ENCODE measurements around the gene SLC4A1AP. TPM values are rescaled to one million over a fixed set of nuclear protein-coding genes. Genes with fewer than 3 reads are reported as not detected.

Gene SLC4A1AP
- total RNA-seq, 1 experiment from 2014 or later: 35.1 TPM

DNA sequence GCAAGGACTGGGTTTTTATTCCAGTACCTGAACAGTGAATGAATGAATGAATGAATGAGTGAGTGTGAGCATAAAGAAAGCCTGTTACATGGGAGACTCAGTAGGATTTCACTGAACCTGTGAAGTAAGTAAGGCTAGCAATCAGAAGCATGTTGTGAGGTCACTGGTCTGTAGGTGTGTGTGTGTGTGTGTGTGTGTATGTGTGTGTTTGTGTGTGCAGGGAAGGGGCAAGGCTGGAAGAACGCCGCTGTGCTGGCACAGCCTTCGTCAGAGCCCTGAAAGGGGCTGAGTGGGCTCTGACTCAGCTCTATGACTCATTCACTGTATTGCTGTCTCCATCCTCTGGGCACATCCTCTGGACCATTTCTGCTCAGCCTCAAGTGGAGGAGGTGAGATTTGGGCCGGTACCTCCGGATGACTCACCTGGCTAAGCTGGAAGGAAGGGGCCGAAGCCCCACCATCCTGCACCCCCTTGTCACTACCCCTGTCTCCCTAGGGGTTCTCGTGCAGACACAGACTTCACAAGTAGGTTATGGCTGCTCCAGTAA is 56.4 kb downstream of the SLC4A1AP start:
- DNase-seq (ENCODE audit: low read depth): peak; percentile 97

DNA sequence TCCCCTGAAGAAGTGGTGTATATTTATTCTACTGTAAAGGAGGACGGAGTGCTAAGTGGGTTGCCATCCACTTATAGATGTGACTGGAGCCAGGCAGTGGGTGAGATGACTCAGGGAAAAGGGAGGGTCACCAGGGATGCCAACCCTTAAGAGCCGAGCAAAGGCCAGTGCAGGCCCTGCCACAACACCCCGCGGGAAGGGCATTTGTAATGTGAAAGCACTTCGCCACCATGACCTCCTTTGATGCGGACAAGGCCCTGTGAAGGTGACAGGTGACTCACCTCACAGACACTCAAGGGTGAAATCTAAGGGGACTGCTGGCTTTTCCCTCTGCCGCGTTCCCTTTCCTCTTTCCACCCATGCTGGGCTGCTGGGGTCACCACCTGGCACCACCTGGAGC is 57.6 kb downstream of the SLC4A1AP start:
- peak; percentile 92 for DNase-seq (ENCODE audit: low read depth)

- DNase-seq (ENCODE audit: low read depth): peak; percentile 44
Measured at GRCh38 chr2:27721884-27722485, 58.3 kb downstream of the SLC4A1AP start.

DNA sequence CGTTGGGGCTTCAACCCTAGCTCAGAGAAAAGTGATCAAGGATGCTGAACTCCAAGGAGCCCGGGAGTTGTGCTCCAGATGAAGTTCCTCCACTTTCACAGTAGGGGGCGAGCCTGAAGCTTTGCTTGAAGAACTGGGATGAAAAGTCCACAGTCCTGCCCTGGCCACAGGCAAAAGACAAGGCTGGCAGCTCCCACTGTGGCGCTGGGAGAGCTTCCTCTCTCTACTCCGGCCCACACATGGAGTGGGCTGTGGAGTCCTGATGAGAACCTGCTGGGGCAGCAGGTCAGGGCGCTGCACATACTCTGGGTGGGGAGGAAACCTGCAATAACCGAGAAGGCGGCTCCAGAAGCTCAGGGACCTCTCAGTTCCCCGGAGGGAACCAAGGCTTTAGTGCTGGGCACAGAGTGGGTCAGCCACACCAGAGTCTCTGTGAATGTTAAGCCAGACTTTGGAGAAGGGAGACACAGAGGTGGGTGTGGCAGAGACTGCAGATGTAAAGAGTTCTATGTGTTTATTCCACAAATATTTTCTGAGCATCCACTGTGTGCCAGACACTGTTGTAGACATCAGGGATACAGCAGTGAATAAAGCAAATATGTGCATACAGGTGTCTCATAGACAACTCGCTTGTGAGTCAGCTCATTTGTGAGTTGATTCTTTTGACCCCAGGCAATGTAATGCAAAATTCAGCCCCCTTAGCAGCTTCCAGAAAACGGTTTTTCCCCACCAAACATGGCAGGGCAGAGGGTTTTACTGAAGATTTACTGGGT is 59.9 kb downstream of the SLC4A1AP start:
- DNase-seq (ENCODE audit: low read depth): peak; percentile 72

DNA sequence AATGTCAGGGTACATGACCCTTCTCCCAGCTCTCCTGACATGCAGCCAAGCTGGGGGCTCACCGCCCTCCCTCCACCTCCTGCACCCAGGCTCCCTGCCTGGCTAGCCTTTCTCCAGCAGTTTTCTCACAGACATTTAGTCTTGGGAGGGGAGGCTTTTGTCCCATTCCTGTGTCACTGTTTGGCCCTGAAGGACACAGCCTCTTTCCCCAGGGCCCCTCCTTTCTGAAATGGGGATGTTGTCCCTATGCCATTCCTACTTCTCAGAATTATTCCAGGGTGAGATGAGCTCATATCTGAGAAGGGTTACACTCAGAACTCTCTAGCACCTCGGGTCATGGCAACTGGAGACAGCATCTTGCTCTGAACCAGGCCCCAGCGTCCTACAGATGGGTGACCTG is 60.5 kb downstream of the SLC4A1AP start:
- no peak for DNase-seq (ENCODE audit: low read depth)

GRCh38 chr2:27724905-27725701 is 61.4 kb downstream of the SLC4A1AP start:
- DNase-seq (ENCODE audit: low read depth): no peak

DNA sequence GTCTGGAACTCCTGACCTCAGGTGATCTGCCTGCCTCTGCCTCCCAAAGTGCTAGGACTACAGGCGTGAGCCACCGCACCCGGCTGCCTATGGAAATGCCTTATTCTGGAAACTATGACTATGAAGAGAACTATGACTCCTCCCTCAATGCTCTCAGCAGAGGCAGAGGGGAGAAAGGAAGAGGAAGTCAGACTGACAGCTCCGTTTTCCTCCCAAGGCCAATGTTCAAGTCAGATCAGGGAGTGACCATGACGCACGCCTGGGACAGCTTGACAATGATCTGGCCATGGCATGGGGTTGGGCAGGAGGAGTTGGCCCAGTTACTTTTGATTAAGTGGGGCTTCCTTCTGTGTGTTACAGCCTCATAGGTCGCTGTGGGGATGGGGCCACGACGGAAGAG is 63.6 kb downstream of the SLC4A1AP start:
- no peak for DNase-seq (ENCODE audit: low read depth)

DNA sequence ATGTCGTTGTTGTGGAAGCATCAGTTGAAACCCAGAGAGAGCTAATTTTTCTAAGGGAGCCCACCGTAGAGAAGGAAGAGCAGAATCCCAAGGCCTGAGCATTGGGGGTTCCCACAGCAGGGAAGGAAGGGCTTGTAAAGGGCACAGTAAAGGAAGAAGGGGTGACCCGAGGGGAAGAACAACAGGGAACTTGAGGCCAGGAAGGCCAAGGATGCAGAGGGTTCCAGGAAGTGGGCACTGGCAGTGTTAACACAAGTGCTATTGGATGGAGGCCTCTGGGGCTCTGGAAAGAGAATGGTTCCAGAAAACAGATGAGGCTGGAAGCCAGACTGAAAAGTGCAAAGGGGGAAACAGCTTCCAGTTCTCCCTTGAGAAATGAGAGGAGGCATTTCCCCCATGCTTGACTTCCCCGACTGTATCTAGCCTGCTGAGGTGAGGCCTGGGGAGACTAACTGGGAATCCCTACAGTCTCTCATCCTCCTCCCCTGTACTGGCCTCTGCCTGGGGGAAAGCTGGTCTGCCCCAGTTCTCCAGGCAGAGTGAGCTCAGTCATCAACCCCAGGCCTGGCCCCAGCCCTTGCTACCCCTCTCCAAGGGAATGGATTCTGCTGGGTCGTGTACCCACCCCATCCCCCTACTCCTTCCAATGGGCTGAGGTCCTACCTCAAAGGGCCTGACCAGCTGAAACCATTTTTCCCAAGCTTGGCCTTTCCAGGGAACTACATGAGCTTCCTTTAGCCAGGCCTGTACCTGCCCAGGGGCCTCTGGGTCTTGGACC is 64.6 kb downstream of the SLC4A1AP start:
- no peak for DNase-seq (ENCODE audit: low read depth)

GRCh38 chr2:27729198-27729597 is 65.5 kb downstream of the SLC4A1AP start:
- DNase-seq (ENCODE audit: low read depth): peak; percentile 28

DNA sequence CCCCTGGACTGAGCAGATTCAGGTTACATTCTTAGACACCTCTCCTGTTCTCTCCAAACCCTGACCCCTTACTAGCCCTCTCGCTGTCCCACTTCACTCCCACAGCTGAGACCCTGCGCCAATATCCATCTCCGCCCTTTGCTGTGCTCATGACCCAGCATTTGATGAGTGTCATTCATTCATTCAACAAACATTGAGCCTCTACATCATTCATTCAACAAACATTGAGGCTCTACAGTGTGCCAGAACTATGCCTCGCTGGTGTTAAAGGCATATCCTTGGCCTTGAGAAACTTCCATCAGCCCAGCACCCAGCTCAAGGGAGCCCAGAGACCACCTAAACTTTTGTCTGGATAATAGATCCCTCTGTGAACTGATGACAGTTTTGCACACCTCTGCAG is 65.9 kb downstream of the SLC4A1AP start:
- DNase-seq (ENCODE audit: low read depth): no peak

GRCh38 chr2:27730261-27730662 is 66.6 kb downstream of the SLC4A1AP start:
- DNase-seq (ENCODE audit: low read depth): no peak

DNA sequence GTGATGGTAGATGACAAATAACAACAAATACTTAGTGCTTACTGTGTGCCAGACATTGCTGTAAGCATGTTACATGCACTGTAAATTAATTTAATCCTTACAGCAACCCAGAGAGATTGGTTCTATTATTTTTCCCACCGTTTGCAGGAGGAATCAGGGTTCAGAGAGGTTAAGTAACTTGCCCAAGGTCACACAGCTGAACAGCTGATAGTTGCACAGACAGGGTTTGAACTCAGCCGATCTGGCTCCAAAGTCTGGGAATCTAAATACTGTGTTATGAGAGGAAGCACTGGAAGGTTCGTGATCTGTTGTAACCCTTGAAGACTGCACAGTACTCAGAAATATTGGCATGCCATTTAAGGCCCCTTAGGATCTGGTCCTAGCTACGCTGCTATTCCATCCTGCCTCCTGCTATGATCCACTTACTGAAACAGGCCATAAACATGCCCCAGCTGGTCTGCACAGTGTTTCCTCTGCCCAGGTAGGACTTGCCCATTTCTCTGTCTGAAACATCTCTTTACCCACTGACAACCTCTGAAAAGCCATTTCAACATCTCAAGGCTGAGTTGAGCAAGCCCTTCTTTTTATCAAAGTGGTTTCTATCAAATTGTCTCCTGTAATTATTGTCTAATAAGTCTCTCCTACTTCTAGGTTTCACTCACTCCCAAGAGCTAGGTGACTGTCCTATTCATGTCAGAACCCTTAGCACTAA is 67.4 kb downstream of the SLC4A1AP start:
- DNase-seq (ENCODE audit: low read depth): no peak

DNA sequence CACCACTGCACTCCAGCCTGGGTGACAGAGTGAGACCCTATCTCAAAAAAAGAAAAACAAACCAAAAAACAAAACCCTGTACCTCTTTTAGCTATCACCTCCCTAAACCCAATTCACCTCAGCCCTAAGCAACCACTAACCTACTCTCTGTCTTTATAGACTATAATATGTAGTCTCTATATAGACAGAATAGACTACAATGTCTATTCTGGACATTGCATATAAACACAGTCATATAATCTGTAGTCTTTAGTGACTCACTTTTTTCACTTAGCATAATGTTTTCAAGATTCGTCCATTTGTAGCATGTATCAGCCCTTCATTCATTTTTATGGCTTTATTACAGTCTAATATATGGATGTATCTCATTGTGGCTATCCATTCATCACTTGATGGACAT is 70.6 kb downstream of the SLC4A1AP start:
- DNase-seq (ENCODE audit: low read depth): no peak

- DNase-seq (ENCODE audit: low read depth): peak; percentile 76
Measured at GRCh38 chr2:27735263-27735904, 71.7 kb downstream of the SLC4A1AP start.

- DNase-seq (ENCODE audit: low read depth): peak; percentile 76
Measured at GRCh38 chr2:27736031-27736889, 72.6 kb downstream of the SLC4A1AP start.

DNA sequence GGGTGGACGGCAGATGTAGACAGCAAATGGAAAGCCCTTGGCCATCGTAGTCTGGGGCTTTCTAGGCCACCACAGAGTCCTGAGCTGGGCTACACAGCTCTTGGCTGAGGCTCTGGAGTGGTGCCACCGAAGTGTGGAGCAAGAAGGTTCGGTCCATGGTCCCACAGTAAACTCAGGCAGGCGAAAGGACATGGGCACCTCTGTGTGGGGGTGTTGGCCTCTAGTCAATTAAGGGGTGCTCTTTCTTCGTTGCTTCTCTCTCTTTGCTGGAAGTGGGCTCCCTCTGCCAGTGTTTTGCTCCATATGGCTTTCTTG is 73.2 kb downstream of the SLC4A1AP start:
- DNase-seq (ENCODE audit: low read depth): no peak

GRCh38 chr2:27737676-27738348 is 74.1 kb downstream of the SLC4A1AP start:
- peak; percentile 46 for DNase-seq (ENCODE audit: low read depth)

GRCh38 chr2:27738349-27739057 is 74.8 kb downstream of the SLC4A1AP start:
- DNase-seq (ENCODE audit: low read depth): no peak

- no peak for DNase-seq (ENCODE audit: low read depth)
Measured at GRCh38 chr2:27739058-27739373, 75.3 kb downstream of the SLC4A1AP start.
